ENCODE data around the gene UNKL.

DNA sequence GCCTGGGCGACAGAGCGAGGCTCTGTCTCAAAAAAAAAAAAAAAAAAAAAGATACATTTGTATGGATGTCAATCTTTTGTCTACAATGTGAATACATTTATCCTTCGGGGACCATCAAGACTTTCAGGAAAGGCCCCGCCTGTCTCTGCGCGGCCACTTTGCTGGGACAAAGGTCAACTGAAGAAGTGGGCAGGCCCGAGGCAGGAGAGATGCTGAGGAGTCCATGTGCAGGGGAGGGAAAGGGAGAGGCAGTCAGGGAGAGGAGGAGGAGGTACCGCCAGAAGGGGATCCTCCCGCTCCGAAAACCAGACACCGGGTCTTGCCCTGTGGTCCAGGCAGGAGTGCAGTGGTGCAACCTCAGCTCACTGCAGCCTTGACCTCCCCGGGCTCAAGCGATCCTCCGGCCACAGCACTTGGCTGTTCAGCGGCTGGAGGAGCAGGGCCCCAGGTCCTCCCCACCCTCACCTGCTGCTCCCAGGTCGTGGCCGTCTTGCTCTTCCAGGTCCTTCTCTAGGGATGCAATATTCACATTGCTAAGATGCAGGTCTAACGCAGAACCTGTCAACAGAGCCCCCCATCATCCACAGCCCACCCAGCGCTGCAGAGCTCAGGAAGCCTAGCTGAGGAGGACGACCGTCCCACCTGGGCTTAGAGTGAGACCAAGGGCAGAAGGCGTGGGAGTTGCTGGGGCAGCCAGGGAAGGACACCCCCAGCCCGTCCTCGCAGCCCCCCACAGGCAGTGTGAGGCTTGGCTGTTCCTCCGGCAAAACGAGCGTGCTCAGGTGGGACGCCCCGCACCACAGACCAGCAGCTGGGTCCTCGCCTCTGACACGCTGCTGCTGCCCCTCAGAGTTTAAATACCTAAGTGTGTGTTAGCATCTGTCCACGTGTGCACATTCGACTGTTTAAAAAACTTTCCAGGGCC, 43.2 kb downstream of the UNKL start:
- TF ChIP-seq POLR2A (IDR thresholded peaks at IDR 0.05; ENCODE audit: control extremely low read depth in 1 of 2, low read depth in 2 of 2, low read length in 2 of 2): no peak
- TF ChIP-seq, protein P1, sequence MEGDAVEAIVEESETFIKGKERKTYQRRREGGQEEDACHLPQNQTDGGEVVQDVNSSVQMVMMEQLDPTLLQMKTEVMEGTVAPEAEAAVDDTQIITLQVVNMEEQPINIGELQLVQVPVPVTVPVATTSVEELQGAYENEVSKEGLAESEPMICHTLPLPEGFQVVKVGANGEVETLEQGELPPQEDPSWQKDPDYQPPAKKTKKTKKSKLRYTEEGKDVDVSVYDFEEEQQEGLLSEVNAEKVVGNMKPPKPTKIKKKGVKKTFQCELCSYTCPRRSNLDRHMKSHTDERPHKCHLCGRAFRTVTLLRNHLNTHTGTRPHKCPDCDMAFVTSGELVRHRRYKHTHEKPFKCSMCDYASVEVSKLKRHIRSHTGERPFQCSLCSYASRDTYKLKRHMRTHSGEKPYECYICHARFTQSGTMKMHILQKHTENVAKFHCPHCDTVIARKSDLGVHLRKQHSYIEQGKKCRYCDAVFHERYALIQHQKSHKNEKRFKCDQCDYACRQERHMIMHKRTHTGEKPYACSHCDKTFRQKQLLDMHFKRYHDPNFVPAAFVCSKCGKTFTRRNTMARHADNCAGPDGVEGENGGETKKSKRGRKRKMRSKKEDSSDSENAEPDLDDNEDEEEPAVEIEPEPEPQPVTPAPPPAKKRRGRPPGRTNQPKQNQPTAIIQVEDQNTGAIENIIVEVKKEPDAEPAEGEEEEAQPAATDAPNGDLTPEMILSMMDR (IDR thresholded peaks at IDR 0.05; ENCODE audit: control extremely low read depth in 1 of 3, insufficient read depth in 1 of 3, low read depth in 1 of 3, low read length in 3 of 3): no peak
- TF ChIP-seq YY1 (IDR thresholded peaks at IDR 0.05; ENCODE audit: low read depth, low read length): no peak
- TF ChIP-seq RAD21 (IDR thresholded peaks at IDR 0.05 in 1 of 2, conservative IDR thresholded peaks at IDR 0.05 in 1 of 2; ENCODE audit: low read depth in 2 of 2, low read length in 2 of 2): no peak
- no peak for TF ChIP-seq TAF7 (optimal IDR thresholded peaks at IDR 0.05; ENCODE audit: borderline replicate concordance, low read depth, low read length)
